ENCODE measurements around the gene NLGN4X.

NLGN4X gene

DNA sequence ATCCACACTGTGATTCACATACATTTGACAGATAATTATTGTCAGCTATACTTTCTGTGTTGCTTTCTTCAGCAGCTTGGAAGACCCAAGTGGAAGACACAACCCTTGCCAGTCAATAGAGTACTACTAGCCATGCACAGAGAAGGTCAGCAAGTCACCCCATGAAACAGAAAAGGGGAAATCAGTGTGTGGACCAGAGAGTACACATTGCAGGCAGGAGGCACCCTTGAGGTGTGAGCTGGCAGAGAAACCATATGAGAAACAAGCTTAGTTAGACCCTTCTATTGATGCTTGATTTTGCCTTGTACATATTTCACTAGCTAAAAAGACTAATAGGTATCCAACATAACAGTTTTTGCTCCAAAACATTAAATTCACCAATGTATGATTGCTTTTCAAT lies 99.5 kb downstream of the NLGN4X start:
- no peak for DNase-seq
- intact Hi-C loops (cut with DNase I; ENCODE audit: low total_unique reads): no loop called here
- no peak for TF ChIP-seq CTCF (IDR thresholded peaks at IDR 0.05)

GRCh38 chrX:6120329-6120728 lies 108.3 kb downstream of the NLGN4X start:
- Histone ChIP-seq H3K4me1 (no peaks in the 10 kb centered on the region), H3K4me3 (no peak overlapping the region), H3K27ac (no peak overlapping the region), H3K9me3 (no peaks in the 10 kb centered on the region), H3K36me3 (no peaks in the 10 kb centered on the region), H3K27me3 (no peaks in the 10 kb centered on the region)
- no peak for DNase-seq
- intact Hi-C loops (cut with DNase I; ENCODE audit: low total_unique reads): no loop called here
- no peak for TF ChIP-seq CTCF (IDR thresholded peaks at IDR 0.05)

More for the DNA sequence above, 99.5 kb downstream of the NLGN4X start:
- no peaks in the 10 kb centered on the region for H3K4me1 ChIP-seq
- H3K27me3 ChIP-seq: no peaks in the 10 kb centered on the region
- H3K9me3 ChIP-seq: no peaks in the 10 kb centered on the region
- H3K27ac ChIP-seq: no peak overlapping the region
- no peak overlapping the region for H3K4me3 ChIP-seq
- H3K36me3 ChIP-seq: no peaks in the 10 kb centered on the region

- no peak for DNase-seq
- Histone ChIP-seq H3K4me3 (no peak overlapping the region), H3K36me3 (no peaks in the 10 kb centered on the region), H3K27ac (no peak overlapping the region), H3K27me3 (no peaks in the 10 kb centered on the region), H3K4me1 (no peaks in the 10 kb centered on the region), H3K9me3 (no peaks in the 10 kb centered on the region)
- intact Hi-C loops (cut with DNase I; ENCODE audit: low total_unique reads): no loop called here
- TF ChIP-seq CTCF (IDR thresholded peaks at IDR 0.05): no peak
These were observed 133.2 kb downstream of the NLGN4X start for GRCh38 chrX:6095469-6095868.

GRCh38 chrX:6074532-6074931 lies 154.1 kb downstream of the NLGN4X start:
- intact Hi-C loops (cut with DNase I; ENCODE audit: low total_unique reads): no loop called here
- no peak for TF ChIP-seq CTCF (IDR thresholded peaks at IDR 0.05)
- DNase-seq: no peak
- no peaks in the 10 kb centered on the region for H3K27me3 ChIP-seq
- no peaks in the 10 kb centered on the region for H3K9me3 ChIP-seq
- H3K27ac ChIP-seq: no peak overlapping the region
- no peak overlapping the region for H3K4me3 ChIP-seq
- H3K4me1 ChIP-seq: no peaks in the 10 kb centered on the region
- H3K36me3 ChIP-seq: no peaks in the 10 kb centered on the region

GRCh38 chrX:6071731-6072130 lies 156.9 kb downstream of the NLGN4X start:
- TF ChIP-seq CTCF (IDR thresholded peaks at IDR 0.05): no peak
- H3K27me3 ChIP-seq: no peaks in the 10 kb centered on the region
- H3K4me3 ChIP-seq: no peak overlapping the region
- H3K36me3 ChIP-seq: no peaks in the 10 kb centered on the region
- intact Hi-C loops (cut with DNase I; ENCODE audit: low total_unique reads): no loop called here
- H3K9me3 ChIP-seq: no peaks in the 10 kb centered on the region
- no peak for DNase-seq
- H3K27ac ChIP-seq: no peak overlapping the region
- no peaks in the 10 kb centered on the region for H3K4me1 ChIP-seq

- Histone ChIP-seq H3K27ac (no peak overlapping the region), H3K4me1 (no peaks in the 10 kb centered on the region), H3K9me3 (no peaks in the 10 kb centered on the region), H3K4me3 (no peak overlapping the region), H3K27me3 (no peaks in the 10 kb centered on the region), H3K36me3 (no peaks in the 10 kb centered on the region)
- intact Hi-C loops (cut with DNase I; ENCODE audit: low total_unique reads): no loop called here
- DNase-seq: no peak
- TF ChIP-seq CTCF (IDR thresholded peaks at IDR 0.05): no peak
These were observed 161.1 kb downstream of the NLGN4X start for GRCh38 chrX:6067600-6067999.

All from tibial artery (tissue), 4 donors.